ENCODE data around the gene MIER2. TPM values are rescaled to one million over a fixed set of nuclear protein-coding genes. Genes with fewer than 3 reads are reported as not detected.
"Not testable (repeated sequence)": the region's sequence is repeated elsewhere in the genome, so short reads cannot be mapped to it uniquely, and the experiment has no call there.

MIER2 gene
- polyA plus RNA-seq: 10 to 100 TPM; 10.3 to 18.9 (median 14.4) TPM
- long read RNA-seq, donor 1: 0 reads
- long read RNA-seq, donor 2: 0 reads
- long read RNA-seq, donor 3, full-length matches to known transcripts: 1 of 1 reads
- long read RNA-seq, donor 3, partial matches to known transcripts: 0 of 1 reads
- long read RNA-seq, donor 3, other reads (novel, unspliced or antisense): 0 of 1 reads
- long read RNA-seq, donor 4: 0 reads
- long read RNA-seq, donor 5, full-length matches to known transcripts: 2 of 2 reads
- long read RNA-seq, donor 5, partial matches to known transcripts: 0 of 2 reads
- long read RNA-seq, donor 5, other reads (novel, unspliced or antisense): 0 of 2 reads
- long read RNA-seq, donor 6, full-length matches to known transcripts: 1 of 1 reads
- long read RNA-seq, donor 6, partial matches to known transcripts: 0 of 1 reads
- long read RNA-seq, donor 6, other reads (novel, unspliced or antisense): 0 of 1 reads
- long read RNA-seq, donor 7, full-length matches to known transcripts: 2 of 2 reads
- long read RNA-seq, donor 7, partial matches to known transcripts: 0 of 2 reads
- long read RNA-seq, donor 7, other reads (novel, unspliced or antisense): 0 of 2 reads
- long read RNA-seq, donor 8: 0 reads
- long read RNA-seq, donor 9: 0 reads
- long read RNA-seq, donor 10: 0 reads

- Histone ChIP-seq H3K9me3 (ENCODE audit: control insufficient read depth in 2 of 2, insufficient read depth in 1 of 2, low read depth in 1 of 2, low read length in 1 of 2) (peaks cover 0 to 7% of the 10 kb centered on the region in 2 donors), H3K4me3 (ENCODE audit: low read depth in 1 of 3, low read length in 3 of 3) (peak within 1 kb of the TSS; percentile 51 to 84 (median 69)), H3K4me1 (ENCODE audit: control insufficient read depth in 3 of 3, insufficient read depth in 2 of 3, low read depth in 1 of 3, low read length in 2 of 3) (peaks cover 0 to 16% (median 8%) of the 10 kb centered on the region in 3 donors), H3K27me3 (ENCODE audit: control insufficient read depth in 3 of 3, insufficient read depth in 3 of 3, low read length in 3 of 3) (peaks cover 0 to 7% (median 0%) of the 10 kb centered on the region in 3 donors), H3K27ac (ENCODE audit: low read depth in 1 of 3, low read length in 2 of 3) (peak within 1 kb of the TSS in 2 of 3 donors; percentile 12 to 25), H3K36me3 (ENCODE audit: control insufficient read depth in 3 of 3, insufficient read depth in 2 of 3, low read depth in 1 of 3, low read length in 3 of 3) (peaks cover 0 to 17% (median 2%) of the 10 kb centered on the region in 3 donors)
- WGBS, 3 donors: 5 to 13% (median 11%) methylated on average over 55 to 77 of the region's 77 CpGs
- DNase-seq: peak; percentile 69 to 88
- no peak for FAIRE-seq
These were observed at the start of gene MIER2 for GRCh38 chr19:344625-345319. Gene MIER2, minus strand, starts transcription at chr19:344796. Its CDS starts 14 bp downstream, at chr19:344782.

DNA sequence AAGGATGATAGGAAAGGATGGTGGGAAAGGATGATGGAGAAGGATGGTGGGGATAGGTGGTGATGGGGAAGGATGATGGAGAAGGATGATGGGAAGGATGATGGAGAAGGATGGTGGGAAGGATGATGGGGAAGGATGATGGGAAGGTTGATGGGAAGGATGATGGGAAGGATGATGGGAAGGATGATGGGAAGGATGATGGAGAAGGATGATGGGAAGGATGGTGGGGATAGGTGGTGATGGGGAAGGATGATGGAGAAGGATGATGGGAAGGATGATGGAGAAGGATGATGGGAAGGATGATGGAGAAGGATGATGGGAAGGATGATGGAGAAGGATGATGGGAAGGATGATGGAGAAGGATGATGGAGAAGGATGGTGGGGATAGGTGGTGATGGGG is 49.0 kb upstream of the MIER2 start:
- H3K9me3 ChIP-seq (ENCODE audit: control insufficient read depth in 2 of 2, insufficient read depth in 1 of 2, low read depth in 1 of 2, low read length in 1 of 2); H3K4me1 ChIP-seq (ENCODE audit: control insufficient read depth in 3 of 3, insufficient read depth in 2 of 3, low read depth in 1 of 3, low read length in 2 of 3); FAIRE-seq; DNase-seq; H3K27ac ChIP-seq (ENCODE audit: low read depth in 1 of 3, low read length in 2 of 3); H3K36me3 ChIP-seq (ENCODE audit: control insufficient read depth in 3 of 3, insufficient read depth in 2 of 3, low read depth in 1 of 3, low read length in 3 of 3); H3K27me3 ChIP-seq (ENCODE audit: control insufficient read depth in 3 of 3, insufficient read depth in 3 of 3, low read length in 3 of 3); H3K4me3 ChIP-seq (ENCODE audit: low read depth in 1 of 3, low read length in 3 of 3): not testable (repeated sequence)

- H3K27me3 ChIP-seq (ENCODE audit: control insufficient read depth in 3 of 3, insufficient read depth in 3 of 3, low read length in 3 of 3): peaks cover 0 to 5% (median 0%) of the 10 kb centered on the region in 3 donors
- no peaks in the 10 kb centered on the region for H3K4me1 ChIP-seq (ENCODE audit: control insufficient read depth in 3 of 3, insufficient read depth in 2 of 3, low read depth in 1 of 3, low read length in 2 of 3)
- DNase-seq: no peak
- 59 to 74% (median 68%) methylated on average over 15 to 17 of the region's 17 CpGs for WGBS, 3 donors
- no peak overlapping the region for H3K4me3 ChIP-seq (ENCODE audit: low read depth in 1 of 3, low read length in 3 of 3)
- no peaks in the 10 kb centered on the region for H3K36me3 ChIP-seq (ENCODE audit: control insufficient read depth in 3 of 3, insufficient read depth in 2 of 3, low read depth in 1 of 3, low read length in 3 of 3)
- H3K9me3 ChIP-seq (ENCODE audit: control insufficient read depth in 2 of 2, insufficient read depth in 1 of 2, low read depth in 1 of 2, low read length in 1 of 2): peaks cover 0 to 5% of the 10 kb centered on the region in 2 donors
- no peak for FAIRE-seq
- H3K27ac ChIP-seq (ENCODE audit: low read depth in 1 of 3, low read length in 2 of 3): no peak overlapping the region
These were observed 47.9 kb upstream of the MIER2 start for GRCh38 chr19:392375-392970.

DNA sequence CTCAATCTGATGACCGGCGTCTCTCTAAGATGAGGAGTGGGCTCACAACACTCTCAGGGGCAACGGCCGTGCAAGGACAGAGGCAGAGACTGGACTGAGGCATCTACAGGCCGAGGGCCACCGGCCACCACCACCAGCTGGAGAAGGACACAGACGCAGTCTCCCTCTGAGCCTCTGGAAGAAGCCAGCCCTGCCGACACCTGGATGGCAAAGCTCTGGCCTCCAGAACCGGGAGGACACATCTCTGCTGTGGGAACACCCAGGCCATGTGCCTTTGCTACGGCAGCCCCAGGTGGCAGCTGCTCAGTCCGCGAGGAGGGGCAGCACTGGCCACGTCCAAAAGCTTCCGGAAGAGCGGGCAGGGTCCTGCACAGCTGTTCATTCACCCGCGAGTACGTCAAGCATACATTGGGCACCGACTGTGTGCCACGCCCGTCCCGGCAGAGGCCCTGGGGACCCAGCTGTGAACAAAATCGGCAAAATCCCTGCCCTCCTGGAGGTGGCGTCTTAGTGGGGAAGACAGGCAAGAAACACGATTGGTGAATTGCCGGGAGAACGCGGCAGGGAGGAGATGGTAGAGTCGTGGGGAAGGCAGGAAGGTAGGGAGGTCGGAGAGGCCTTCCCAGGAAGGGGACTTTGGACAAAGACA is 47.3 kb upstream of the MIER2 start:
- Histone ChIP-seq H3K4me1 (ENCODE audit: control insufficient read depth in 3 of 3, insufficient read depth in 2 of 3, low read depth in 1 of 3, low read length in 2 of 3) (no peaks in the 10 kb centered on the region), H3K27ac (ENCODE audit: low read depth in 1 of 3, low read length in 2 of 3) (no peak overlapping the region), H3K9me3 (ENCODE audit: control insufficient read depth in 2 of 2, insufficient read depth in 1 of 2, low read depth in 1 of 2, low read length in 1 of 2) (peaks cover 0 to 5% of the 10 kb centered on the region in 2 donors), H3K36me3 (ENCODE audit: control insufficient read depth in 3 of 3, insufficient read depth in 2 of 3, low read depth in 1 of 3, low read length in 3 of 3) (no peaks in the 10 kb centered on the region), H3K4me3 (ENCODE audit: low read depth in 1 of 3, low read length in 3 of 3) (no peak overlapping the region), H3K27me3 (ENCODE audit: control insufficient read depth in 3 of 3, insufficient read depth in 3 of 3, low read length in 3 of 3) (peaks cover 0 to 5% (median 0%) of the 10 kb centered on the region in 3 donors)
- FAIRE-seq: no peak
- 84 to 88% (median 87%) methylated on average over 30 of the region's 30 CpGs for WGBS, 3 donors
- no peak for DNase-seq

DNA sequence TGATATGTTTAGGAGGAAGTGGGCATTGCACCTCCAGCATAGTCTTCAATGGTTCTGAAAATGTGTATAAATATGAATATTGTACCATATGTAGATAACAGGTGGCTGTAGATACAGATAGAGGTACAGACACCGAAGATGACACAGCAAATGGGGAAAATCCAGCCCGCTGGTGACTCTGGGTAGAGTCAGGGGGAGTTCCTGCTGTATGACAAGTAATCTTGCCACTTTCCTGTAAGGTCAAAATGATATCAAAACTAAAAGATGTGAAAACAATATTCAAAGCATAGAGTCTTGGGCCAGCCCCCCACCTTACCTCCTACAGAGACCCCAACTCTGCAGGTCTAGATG is 46.6 kb upstream of the MIER2 start:
- H3K9me3 ChIP-seq (ENCODE audit: control insufficient read depth in 2 of 2, insufficient read depth in 1 of 2, low read depth in 1 of 2, low read length in 1 of 2): peaks cover 0 to 5% of the 10 kb centered on the region in 2 donors
- FAIRE-seq (no peak), DNase-seq (no peak)
- H3K27me3 ChIP-seq (ENCODE audit: control insufficient read depth in 3 of 3, insufficient read depth in 3 of 3, low read length in 3 of 3): peaks cover 0 to 5% (median 0%) of the 10 kb centered on the region in 3 donors
- H3K27ac ChIP-seq (ENCODE audit: low read depth in 1 of 3, low read length in 2 of 3): no peak overlapping the region
- no peaks in the 10 kb centered on the region for H3K4me1 ChIP-seq (ENCODE audit: control insufficient read depth in 3 of 3, insufficient read depth in 2 of 3, low read depth in 1 of 3, low read length in 2 of 3)
- no peaks in the 10 kb centered on the region for H3K36me3 ChIP-seq (ENCODE audit: control insufficient read depth in 3 of 3, insufficient read depth in 2 of 3, low read depth in 1 of 3, low read length in 3 of 3)
- no peak overlapping the region for H3K4me3 ChIP-seq (ENCODE audit: low read depth in 1 of 3, low read length in 3 of 3)
- 70 to 80% (median 79%) methylated on average over 2 of the region's 2 CpGs for WGBS, 3 donors

DNA sequence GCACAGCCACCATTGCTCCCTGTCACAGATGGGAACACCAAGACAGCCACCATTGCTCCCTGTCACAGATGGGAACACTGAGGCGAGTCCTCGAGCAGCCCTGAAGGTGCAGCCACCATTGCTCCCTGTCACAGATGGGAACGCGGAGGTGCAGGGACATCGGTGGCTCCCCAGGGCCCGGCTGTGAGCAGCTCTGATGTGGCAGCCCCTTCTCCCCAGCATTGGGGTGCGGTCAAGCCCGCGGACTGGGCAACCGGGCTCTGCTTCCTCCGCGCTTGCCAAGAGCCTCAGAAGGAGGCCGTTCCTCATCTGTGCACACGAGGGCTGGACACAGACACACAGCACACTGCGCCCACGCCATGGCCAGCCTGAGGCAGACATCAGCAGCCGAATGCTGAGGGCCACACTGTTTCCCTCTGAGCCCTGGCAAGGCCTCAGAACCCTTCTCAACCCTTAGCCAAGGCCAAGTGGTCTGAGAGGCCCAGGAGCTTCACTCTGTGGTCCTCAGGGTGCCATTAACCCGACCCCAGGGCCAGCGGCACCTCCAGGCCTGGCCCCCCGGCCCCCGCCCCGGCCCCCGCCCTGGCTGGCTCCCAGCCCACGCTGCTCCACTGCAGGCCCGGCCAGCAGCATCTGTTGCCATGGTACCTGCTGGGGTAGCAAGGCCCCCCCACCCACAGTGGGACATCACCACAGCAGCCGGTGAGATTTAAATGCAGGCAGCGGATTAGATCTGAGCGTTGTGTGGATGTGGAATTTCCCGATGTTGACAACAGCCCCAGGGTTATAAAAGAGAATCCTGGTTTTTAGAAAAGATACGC is 46.0 kb upstream of the MIER2 start:
- 75 to 84% (median 81%) methylated on average over 28 to 30 of the region's 30 CpGs for WGBS, 3 donors
- H3K27ac ChIP-seq (ENCODE audit: low read depth in 1 of 3, low read length in 2 of 3): no peak overlapping the region
- DNase-seq (no peak), FAIRE-seq (no peak)
- peaks cover 0 to 2% of the 10 kb centered on the region in 2 donors for H3K9me3 ChIP-seq (ENCODE audit: control insufficient read depth in 2 of 2, insufficient read depth in 1 of 2, low read depth in 1 of 2, low read length in 1 of 2)
- H3K36me3 ChIP-seq (ENCODE audit: control insufficient read depth in 3 of 3, insufficient read depth in 2 of 3, low read depth in 1 of 3, low read length in 3 of 3): no peaks in the 10 kb centered on the region
- no peaks in the 10 kb centered on the region for H3K4me1 ChIP-seq (ENCODE audit: control insufficient read depth in 3 of 3, insufficient read depth in 2 of 3, low read depth in 1 of 3, low read length in 2 of 3)
- peaks cover 0 to 8% (median 0%) of the 10 kb centered on the region in 3 donors for H3K27me3 ChIP-seq (ENCODE audit: control insufficient read depth in 3 of 3, insufficient read depth in 3 of 3, low read length in 3 of 3)
- H3K4me3 ChIP-seq (ENCODE audit: low read depth in 1 of 3, low read length in 3 of 3): no peak overlapping the region

DNA sequence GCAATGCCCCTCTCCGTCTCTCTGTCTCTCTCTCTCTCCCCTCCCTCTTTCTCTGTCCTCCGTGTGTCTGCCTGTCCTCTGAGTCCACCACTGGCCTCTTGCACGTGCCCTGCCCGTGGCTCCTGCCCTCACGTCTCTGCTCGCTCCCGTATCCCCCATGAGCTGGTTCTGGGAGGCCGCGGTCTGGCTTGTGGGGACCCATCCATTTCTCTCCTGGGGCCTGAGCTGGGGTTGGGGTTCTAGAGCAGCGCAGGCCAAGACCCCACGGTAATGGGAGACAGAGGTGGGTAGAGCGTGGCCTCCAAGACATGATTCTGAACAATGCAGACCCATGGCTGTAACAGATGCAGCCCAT is 45.3 kb upstream of the MIER2 start:
- no peak for DNase-seq
- FAIRE-seq: no peak
- H3K27me3 ChIP-seq (ENCODE audit: control insufficient read depth in 3 of 3, insufficient read depth in 3 of 3, low read length in 3 of 3): peaks cover 0 to 8% (median 0%) of the 10 kb centered on the region in 3 donors
- no peaks in the 10 kb centered on the region for H3K9me3 ChIP-seq (ENCODE audit: control insufficient read depth in 2 of 2, insufficient read depth in 1 of 2, low read depth in 1 of 2, low read length in 1 of 2)
- no peak overlapping the region for H3K4me3 ChIP-seq (ENCODE audit: low read depth in 1 of 3, low read length in 3 of 3)
- no peaks in the 10 kb centered on the region for H3K4me1 ChIP-seq (ENCODE audit: control insufficient read depth in 3 of 3, insufficient read depth in 2 of 3, low read depth in 1 of 3, low read length in 2 of 3)
- 77 to 87% (median 80%) methylated on average over 10 to 12 of the region's 12 CpGs for WGBS, 3 donors
- H3K36me3 ChIP-seq (ENCODE audit: control insufficient read depth in 3 of 3, insufficient read depth in 2 of 3, low read depth in 1 of 3, low read length in 3 of 3): no peaks in the 10 kb centered on the region
- H3K27ac ChIP-seq (ENCODE audit: low read depth in 1 of 3, low read length in 2 of 3): no peak overlapping the region
